Muscle layer of colon (tissue), 2 donors: ENCODE results near the gene SKOR1.

Source experiments
- H3K27ac ChIP-seq: one replicate; pipeline ENCODE4 v1.7.0; 2013; ENCODE audit warnings: low read depth, mild to moderate bottlenecking, low read length, moderate library complexity
- H3K27me3 ChIP-seq, 2 donors: one replicate each; pipeline ENCODE4 v1.7.0; 2013; ENCODE audit warnings: low read length in 2 of 2, mild to moderate bottlenecking in 2 of 2; ENCODE audit not compliant: insufficient read depth in 2 of 2, control insufficient read depth in 1 of 2
- H3K36me3 ChIP-seq: one replicate; pipeline ENCODE4 v1.7.0; 2013; ENCODE audit warnings: mild to moderate bottlenecking, low read length; ENCODE audit not compliant: insufficient read depth
- H3K4me1 ChIP-seq: one replicate; pipeline ENCODE4 v1.7.0; 2013; ENCODE audit warnings: mild to moderate bottlenecking, low read length; ENCODE audit not compliant: insufficient read depth
- H3K4me3 ChIP-seq, 2 donors: one replicate each; pipeline ENCODE4 v1.7.0; 2013; ENCODE audit warnings: low read length in 2 of 2, low read depth in 1 of 2, mild to moderate bottlenecking in 1 of 2, moderate library complexity in 1 of 2
- H3K9ac ChIP-seq: one replicate; pipeline ENCODE4 v1.7.0; 2013; ENCODE audit warnings: low read length
- H3K9me3 ChIP-seq: one replicate; pipeline ENCODE4 v1.7.0; 2013; ENCODE audit warnings: mild to moderate bottlenecking, low read length
- donor health status: abdominal sarcoma.
- donor health status: Adenocarcinoma of cecum.

Gene SKOR1

GRCh38 chr15:67808821-67809220 is 16.5 kb upstream of the SKOR1 start:
- no peaks in the 10 kb centered on the region for H3K36me3 ChIP-seq
- H3K27ac ChIP-seq = no peak overlapping the region
- H3K27me3 ChIP-seq = no peaks in the 10 kb centered on the region
- no peaks in the 10 kb centered on the region for H3K4me1 ChIP-seq
- H3K9ac ChIP-seq = no peak overlapping the region
- no peak overlapping the region for H3K4me3 ChIP-seq
- H3K9me3 ChIP-seq = no peaks in the 10 kb centered on the region

GRCh38 chr15:67809441-67809840 is 15.9 kb upstream of the SKOR1 start:
- H3K9me3 ChIP-seq = no peaks in the 10 kb centered on the region
- H3K4me3 ChIP-seq = no peak overlapping the region
- H3K4me1 ChIP-seq = no peaks in the 10 kb centered on the region
- no peaks in the 10 kb centered on the region for H3K36me3 ChIP-seq
- H3K27ac ChIP-seq = no peak overlapping the region
- H3K9ac ChIP-seq = no peak overlapping the region
- no peaks in the 10 kb centered on the region for H3K27me3 ChIP-seq

GRCh38 chr15:67809866-67810265 is 15.4 kb upstream of the SKOR1 start:
- no peak overlapping the region for H3K9ac ChIP-seq
- H3K4me3 ChIP-seq = no peak overlapping the region
- H3K9me3 ChIP-seq = no peaks in the 10 kb centered on the region
- H3K36me3 ChIP-seq = no peaks in the 10 kb centered on the region
- H3K4me1 ChIP-seq = no peaks in the 10 kb centered on the region
- H3K27me3 ChIP-seq = no peaks in the 10 kb centered on the region
- no peak overlapping the region for H3K27ac ChIP-seq

- Histone ChIP-seq H3K36me3 (no peaks in the 10 kb centered on the region), H3K27me3 (no peaks in the 10 kb centered on the region), H3K27ac (no peak overlapping the region), H3K4me1 (no peaks in the 10 kb centered on the region), H3K9ac (no peak overlapping the region), H3K9me3 (no peaks in the 10 kb centered on the region), H3K4me3 (no peak overlapping the region)
Observed at GRCh38 chr15:67812241-67812644, 13.1 kb upstream of the SKOR1 start.

- Histone ChIP-seq H3K27ac (no peak overlapping the region), H3K9me3 (no peaks in the 10 kb centered on the region), H3K27me3 (peaks cover 0 to 3% of the 10 kb centered on the region in 2 donors), H3K4me3 (no peak overlapping the region), H3K9ac (no peak overlapping the region), H3K4me1 (no peaks in the 10 kb centered on the region), H3K36me3 (no peaks in the 10 kb centered on the region)
Observed at GRCh38 chr15:67813104-67813634, 12.1 kb upstream of the SKOR1 start.

GRCh38 chr15:67815036-67815592 is 10.2 kb upstream of the SKOR1 start:
- Histone ChIP-seq H3K9me3 (no peaks in the 10 kb centered on the region), H3K36me3 (no peaks in the 10 kb centered on the region), H3K27me3 (peaks cover 10 to 16% of the 10 kb centered on the region in 2 donors), H3K4me1 (no peaks in the 10 kb centered on the region), H3K4me3 (no peak overlapping the region), H3K27ac (no peak overlapping the region), H3K9ac (no peak overlapping the region)

GRCh38 chr15:67816668-67817067 is 8.6 kb upstream of the SKOR1 start:
- no peaks in the 10 kb centered on the region for H3K9me3 ChIP-seq
- H3K27ac ChIP-seq = no peak overlapping the region
- no peaks in the 10 kb centered on the region for H3K36me3 ChIP-seq
- no peak overlapping the region for H3K9ac ChIP-seq
- H3K4me1 ChIP-seq = peaks cover 5% of the 10 kb centered on the region
- peaks cover 26% of the 10 kb centered on the region in 2 donors for H3K27me3 ChIP-seq
- no peak overlapping the region for H3K4me3 ChIP-seq

- Histone ChIP-seq H3K27ac (no peak overlapping the region), H3K27me3 (peaks cover 36 to 42% of the 10 kb centered on the region in 2 donors), H3K9ac (no peak overlapping the region), H3K9me3 (no peaks in the 10 kb centered on the region), H3K36me3 (no peaks in the 10 kb centered on the region), H3K4me3 (no peak overlapping the region), H3K4me1 (peaks cover 5% of the 10 kb centered on the region)
Observed at GRCh38 chr15:67818464-67818863, 6.8 kb upstream of the SKOR1 start.

- Histone ChIP-seq H3K27ac (no peak overlapping the region), H3K4me1 (peaks cover 6% of the 10 kb centered on the region), H3K36me3 (no peaks in the 10 kb centered on the region), H3K27me3 (peaks cover 46 to 54% of the 10 kb centered on the region in 2 donors), H3K9me3 (no peaks in the 10 kb centered on the region), H3K4me3 (no peak overlapping the region), H3K9ac (no peak overlapping the region)
Observed at GRCh38 chr15:67819636-67820035, 5.7 kb upstream of the SKOR1 start.

- no peak overlapping the region for H3K4me3 ChIP-seq
- no peaks in the 10 kb centered on the region for H3K36me3 ChIP-seq
- no peak overlapping the region for H3K27ac ChIP-seq
- H3K9ac ChIP-seq = no peak overlapping the region
- H3K27me3 ChIP-seq = peaks cover 49 to 60% of the 10 kb centered on the region in 2 donors
- H3K4me1 ChIP-seq = peaks cover 10% of the 10 kb centered on the region
- H3K9me3 ChIP-seq = no peaks in the 10 kb centered on the region
Observed at GRCh38 chr15:67820122-67820991, 5.0 kb upstream of the SKOR1 start.

GRCh38 chr15:67820992-67821783 is 4.1 kb upstream of the SKOR1 start:
- Histone ChIP-seq H3K27ac (no peak overlapping the region), H3K9ac (no peak overlapping the region), H3K36me3 (no peaks in the 10 kb centered on the region), H3K4me1 (peaks cover 16% of the 10 kb centered on the region), H3K9me3 (no peaks in the 10 kb centered on the region), H3K4me3 (no peak overlapping the region), H3K27me3 (peaks cover 57 to 68% of the 10 kb centered on the region in 2 donors)
